Measurements from ENCODE around the gene PAQR6.
"Not testable (repeated sequence)": the region's sequence is repeated elsewhere in the genome, so short reads cannot be mapped to it uniquely, and the experiment has no call there.

Gene PAQR6

DNA sequence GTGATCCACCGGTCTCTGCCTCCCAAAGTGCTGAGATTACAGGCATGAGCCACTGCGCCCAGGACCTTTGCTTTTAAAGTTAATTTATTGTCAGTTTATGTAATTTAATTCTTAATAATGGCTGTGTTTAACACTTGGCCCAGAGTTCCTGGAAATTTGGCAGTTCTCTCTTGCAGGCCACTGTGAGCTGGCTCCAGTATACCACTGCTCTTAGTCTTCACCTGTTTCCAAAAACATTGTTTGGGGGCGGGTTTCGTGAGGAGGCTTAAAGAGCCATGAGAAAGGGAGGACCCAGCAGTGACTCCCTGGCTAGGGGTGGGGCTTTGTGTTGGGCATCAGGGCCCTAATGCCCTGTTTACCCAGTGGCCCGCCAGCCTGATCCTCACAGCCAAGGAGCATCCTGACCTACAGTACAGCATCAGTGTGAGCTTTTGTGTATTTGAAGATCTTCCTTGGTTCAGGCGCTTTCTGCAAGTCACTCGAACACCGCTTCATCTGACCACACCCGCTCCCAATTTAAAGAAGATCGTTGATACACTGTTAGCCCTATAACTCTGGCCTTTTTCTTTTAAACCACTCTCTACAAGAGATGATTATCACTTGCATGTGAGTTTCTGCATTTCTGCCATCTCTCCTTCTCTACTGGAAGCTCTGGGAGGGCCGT, 17.9 kb downstream of the PAQR6 start:
- no peak for DNase-seq

- DNase-seq, result no peak
Measured at GRCh38 chr1:156228501-156228900, 19.4 kb downstream of the PAQR6 start.

- no peak for DNase-seq
Measured at GRCh38 chr1:156226782-156227181, 21.1 kb downstream of the PAQR6 start.

DNA sequence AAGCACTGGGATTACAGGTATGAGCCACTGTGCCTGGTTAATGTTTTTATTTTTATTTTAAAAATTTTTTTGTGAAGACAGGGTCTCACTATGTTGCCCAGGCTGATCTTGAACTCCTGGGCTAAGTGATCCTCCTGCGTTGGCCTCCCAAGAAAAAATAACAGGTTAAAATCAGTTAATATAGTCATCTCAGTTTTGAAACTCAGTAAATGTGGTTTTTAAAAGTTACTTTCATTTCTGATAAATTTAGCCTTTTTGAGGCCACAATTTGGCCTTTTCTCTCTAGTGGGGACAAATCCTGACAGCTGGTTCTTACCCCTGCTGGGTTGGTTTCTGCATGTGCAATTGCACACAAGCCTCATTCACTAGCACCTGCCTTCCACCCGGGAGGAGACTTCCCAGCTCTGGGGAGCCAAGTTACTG, 21.7 kb downstream of the PAQR6 start:
- DNase-seq, result no peak

DNA sequence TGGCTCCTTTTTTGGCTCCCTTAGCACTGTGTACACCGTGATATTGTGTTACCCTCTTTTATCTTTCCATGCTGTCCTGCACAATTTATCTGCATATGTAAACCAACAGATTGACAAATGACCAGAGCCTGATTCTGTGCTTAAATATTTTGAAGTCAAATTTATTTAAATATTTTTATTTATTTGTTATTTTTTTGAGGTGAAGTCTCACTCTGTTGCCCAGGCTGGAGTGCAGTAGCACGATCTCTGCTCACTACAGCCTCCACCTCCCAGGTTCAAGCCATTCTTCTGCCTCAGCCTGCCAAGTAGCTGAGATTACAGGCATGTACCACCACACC, 22.2 kb downstream of the PAQR6 start:
- DNase-seq, result no peak

- no peak for DNase-seq
Measured at GRCh38 chr1:156221986-156222692, 25.7 kb downstream of the PAQR6 start.

DNA sequence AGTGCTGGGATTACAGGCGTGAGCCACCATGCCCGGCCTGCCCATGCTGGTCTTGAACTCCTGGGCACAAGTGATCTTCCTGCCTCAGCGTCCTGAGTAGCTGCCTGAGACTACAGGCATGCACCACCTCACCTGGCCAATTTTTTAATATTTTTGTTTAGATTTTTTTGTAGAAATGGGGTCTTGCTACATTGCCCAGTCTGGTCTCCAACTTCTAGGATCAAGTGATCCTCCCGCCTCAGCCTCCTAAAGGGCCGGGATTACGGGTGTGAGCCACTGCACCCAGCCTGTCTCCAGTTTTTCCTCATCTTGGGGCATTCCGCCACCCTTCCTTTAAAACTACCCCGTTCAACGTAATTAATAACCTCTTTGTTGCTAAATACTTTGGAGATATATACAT, 27.6 kb downstream of the PAQR6 start:
- DNase-seq, result no peak

GRCh38 chr1:156217871-156218270, 30.0 kb downstream of the PAQR6 start:
- peak; percentile 50 to 55 for DNase-seq

DNA sequence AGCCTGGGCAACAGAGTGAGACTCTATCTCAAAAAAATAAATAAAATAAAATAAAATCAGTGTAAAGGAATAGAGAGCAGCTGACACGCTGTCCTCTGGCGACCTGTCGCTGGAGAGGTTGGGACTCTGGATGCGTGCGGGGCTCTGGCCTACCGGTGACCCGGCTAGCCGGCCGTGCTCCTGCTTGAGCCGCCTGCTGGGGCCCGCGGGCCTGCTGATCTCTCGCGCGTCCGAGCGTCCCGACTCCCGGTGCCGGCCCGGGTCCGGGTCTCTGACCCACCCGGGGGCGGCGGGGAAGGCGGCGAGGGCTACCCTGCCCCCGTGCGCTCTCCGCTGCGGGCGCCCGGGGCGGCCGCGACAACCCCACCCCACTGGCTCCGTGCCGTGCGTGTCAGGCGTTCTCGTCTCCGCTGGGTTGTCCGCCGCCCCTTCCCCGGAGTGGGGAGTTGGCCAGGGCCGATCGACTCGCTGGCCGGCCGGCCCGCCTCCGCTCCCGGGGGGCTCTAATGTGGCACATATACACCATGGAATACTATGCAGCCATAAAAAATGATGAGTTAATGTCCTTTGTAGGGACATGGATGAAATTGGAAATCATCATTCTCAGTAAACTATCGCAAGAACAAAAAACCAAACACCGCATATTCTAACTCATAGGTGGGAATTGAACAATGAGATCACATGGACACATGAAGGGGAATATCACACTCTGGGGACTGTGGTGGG, 31.3 kb downstream of the PAQR6 start:
- DNase-seq, result not testable (repeated sequence)

- DNase-seq, result peak in 1 of 2 donors; percentile 44
Measured at GRCh38 chr1:156214024-156214748, 33.7 kb downstream of the PAQR6 start.

- no peak for DNase-seq
Measured at GRCh38 chr1:156213644-156213966, 34.3 kb downstream of the PAQR6 start.

- peak; percentile 94 to 97 for DNase-seq
Measured at GRCh38 chr1:156212833-156213643, 34.8 kb downstream of the PAQR6 start, which contains the start of gene PMF1. Gene PMF1 (plus strand): TSS chr1:156213007. CDS start chr1:156213016, 9 bp downstream.

DNA sequence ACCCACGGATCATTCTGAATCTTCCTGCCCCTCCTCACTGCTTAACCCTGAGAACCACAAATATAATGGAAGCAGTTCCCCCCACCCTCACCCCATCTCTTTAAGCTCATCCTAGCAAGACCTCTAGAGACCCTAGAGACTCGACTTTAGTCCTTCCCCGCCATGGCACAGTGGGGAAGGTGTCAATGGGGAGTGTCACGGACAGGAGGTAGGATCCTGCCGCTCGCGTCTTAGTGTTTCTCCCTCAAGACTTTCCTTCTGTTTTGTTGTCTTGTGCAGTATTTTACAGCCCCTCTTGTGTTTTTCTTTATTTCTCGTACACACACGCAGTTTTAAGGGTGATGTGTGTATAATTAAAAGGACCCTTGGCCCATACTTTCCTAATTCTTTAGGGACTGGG, 35.7 kb downstream of the PAQR6 start:
- DNase-seq, result no peak

- DNase-seq, result no peak
Measured at GRCh38 chr1:156211243-156211642, 36.6 kb downstream of the PAQR6 start.

- no peak for DNase-seq
Measured at GRCh38 chr1:156204686-156205085, 43.2 kb downstream of the PAQR6 start.

- DNase-seq, result no peak
Measured at GRCh38 chr1:156203331-156203730, 44.5 kb downstream of the PAQR6 start.

- DNase-seq, result no peak
Measured at GRCh38 chr1:156200044-156200443, 47.8 kb downstream of the PAQR6 start.

DNA sequence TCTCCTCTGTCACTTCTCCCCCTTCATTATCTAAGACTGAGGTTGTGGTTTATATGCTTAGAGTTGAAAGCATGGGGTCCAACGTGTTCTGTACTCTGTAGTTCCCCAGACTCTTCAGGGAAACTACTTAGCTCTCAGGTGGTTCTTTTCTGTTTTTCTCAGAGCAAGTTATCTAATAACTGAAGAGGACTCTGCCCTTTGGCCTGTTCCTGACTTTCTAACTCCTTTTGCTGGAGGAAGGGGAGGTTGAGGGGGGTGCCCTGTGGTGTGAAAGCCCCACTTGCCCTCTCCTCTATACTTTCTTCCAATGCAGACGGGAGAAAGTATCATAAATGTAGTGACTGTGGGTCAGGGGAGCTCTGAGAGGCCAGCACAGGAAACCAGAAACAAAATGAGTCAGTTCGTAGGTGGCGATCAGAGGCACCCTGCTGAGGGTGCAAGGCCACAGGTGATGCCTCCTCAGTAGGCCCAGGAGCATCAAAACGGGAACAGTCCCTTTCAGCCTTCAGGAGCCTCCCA, 49.0 kb downstream of the PAQR6 start:
- DNase-seq, result no peak

DNA sequence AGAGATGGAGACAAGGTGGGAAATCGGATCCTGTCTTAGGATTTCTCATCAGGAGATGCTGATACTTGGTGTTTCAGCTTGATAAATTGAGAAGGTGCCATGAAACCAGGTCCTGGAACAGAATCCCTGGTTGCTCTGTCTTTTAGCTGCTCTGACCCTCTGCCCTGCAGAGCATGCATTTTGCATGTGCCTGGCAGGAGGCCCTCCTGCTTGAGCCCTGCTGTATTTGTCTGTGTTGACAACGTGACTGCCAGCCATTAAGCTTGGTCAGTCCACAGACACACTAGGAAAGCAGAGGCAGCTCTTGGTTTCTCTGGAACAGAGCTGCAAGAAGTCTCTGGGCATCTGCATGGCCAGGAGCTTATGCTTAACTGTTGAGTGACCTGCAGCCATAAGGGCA, 51.4 kb downstream of the PAQR6 start:
- DNase-seq, result no peak

DNA sequence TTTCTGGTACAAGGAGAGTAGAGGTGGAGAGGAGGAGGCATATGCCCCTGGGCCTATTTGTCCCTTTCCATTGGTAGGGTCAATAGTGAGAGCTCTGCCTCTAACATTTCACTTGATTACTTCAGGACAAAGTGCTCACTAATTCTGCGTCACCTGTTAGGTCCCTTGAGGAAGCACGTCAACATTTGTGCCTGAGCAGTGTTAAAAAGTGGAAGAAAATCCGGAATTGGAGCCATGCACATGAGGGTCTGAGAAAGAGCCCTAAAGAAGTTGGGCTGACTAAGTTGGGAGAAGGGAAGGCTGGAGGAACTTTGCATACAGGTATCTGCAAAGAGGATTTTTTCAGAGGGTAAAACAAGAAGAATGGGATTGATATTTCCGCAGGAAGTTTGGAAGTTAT, 52.0 kb downstream of the PAQR6 start:
- no peak for DNase-seq

- no peak for DNase-seq
Measured at GRCh38 chr1:156194300-156194652, 53.6 kb downstream of the PAQR6 start.

All from activated CD4-positive, alpha-beta T cell treated with anti-CD3 and anti-CD28 coated beads for 4 hours (primary cell).